Measurements from ENCODE around the gene PRRT2.
"Not testable (repeated sequence)": the region's sequence is repeated elsewhere in the genome, so short reads cannot be mapped to it uniquely, and the experiment has no call there.

Gene PRRT2

GRCh38 chr16:29811896-29812665 is at the start of gene PRRT2:
TSS of gene PRRT2 (plus strand) at chr16:29812193. CDS start at chr16:29813055, 862 bp downstream.
- DNase-seq (ENCODE audit: low read depth in 2 of 2) = no peak

- DNase-seq (ENCODE audit: low read depth in 2 of 2) = no peak
Observed at GRCh38 chr16:29763326-29763725, 48.7 kb upstream of the PRRT2 start.

- no peak for DNase-seq (ENCODE audit: low read depth in 2 of 2)
Observed at GRCh38 chr16:29765167-29766032, 46.6 kb upstream of the PRRT2 start.

- no peak for DNase-seq (ENCODE audit: low read depth in 2 of 2)
Observed at GRCh38 chr16:29766571-29766970, 45.4 kb upstream of the PRRT2 start.

- no peak for DNase-seq (ENCODE audit: low read depth in 2 of 2)
Observed at GRCh38 chr16:29767062-29767461, 44.9 kb upstream of the PRRT2 start.

GRCh38 chr16:29769507-29769906 is 42.5 kb upstream of the PRRT2 start:
- no peak for DNase-seq (ENCODE audit: low read depth in 2 of 2)

GRCh38 chr16:29770250-29770929 is 41.6 kb upstream of the PRRT2 start:
- DNase-seq (ENCODE audit: low read depth in 2 of 2) = no peak

GRCh38 chr16:29772330-29772729 is 39.7 kb upstream of the PRRT2 start:
- not testable (repeated sequence) for DNase-seq (ENCODE audit: low read depth in 2 of 2)

- DNase-seq (ENCODE audit: low read depth in 2 of 2) = no peak
Observed at GRCh38 chr16:29774730-29775129, 37.3 kb upstream of the PRRT2 start.

- no peak for DNase-seq (ENCODE audit: low read depth in 2 of 2)
Observed at GRCh38 chr16:29775742-29776408, 36.1 kb upstream of the PRRT2 start.

GRCh38 chr16:29777576-29778350 is 34.2 kb upstream of the PRRT2 start, which contains the start of gene ZG16:
TSS of gene ZG16 (plus strand) at chr16:29778256. CDS start at chr16:29779267, 1,011 bp downstream.
- DNase-seq (ENCODE audit: low read depth in 2 of 2) = no peak

GRCh38 chr16:29779474-29779873 is 32.5 kb upstream of the PRRT2 start:
- DNase-seq (ENCODE audit: low read depth in 2 of 2) = no peak

GRCh38 chr16:29783094-29783953 is 28.7 kb upstream of the PRRT2 start:
- not testable (repeated sequence) for DNase-seq (ENCODE audit: low read depth in 2 of 2)

GRCh38 chr16:29784157-29784556 is 27.8 kb upstream of the PRRT2 start:
- no peak for DNase-seq (ENCODE audit: low read depth in 2 of 2)

GRCh38 chr16:29784901-29785500 is 27.0 kb upstream of the PRRT2 start:
- DNase-seq (ENCODE audit: low read depth in 2 of 2) = peak in 1 of 2 donors; percentile 46

- DNase-seq (ENCODE audit: low read depth in 2 of 2) = not testable (repeated sequence)
Observed at GRCh38 chr16:29787155-29787554, 24.8 kb upstream of the PRRT2 start.

- no peak for DNase-seq (ENCODE audit: low read depth in 2 of 2)
Observed at GRCh38 chr16:29789775-29790182, 22.2 kb upstream of the PRRT2 start.

- peak; percentile 100 for DNase-seq (ENCODE audit: low read depth in 2 of 2)
Observed at GRCh38 chr16:29790183-29790948, 21.6 kb upstream of the PRRT2 start, which contains the start of gene KIF22. TSS of gene KIF22 (plus strand) at chr16:29790751. CDS start at chr16:29790760, 9 bp downstream.
